OCI-LY7 (cell line): ENCODE data around the gene TXNDC15.

Experiments used
- EZH2phosphoT487 ChIP-seq: fragments of 200-600 bp; sonication (generic); IDR thresholded peaks from 2 replicates; pipeline ENCODE4 v1.6.1; 2018; ENCODE audit warnings: low read depth, borderline replicate concordance, mild to moderate bottlenecking, mixed run types, antibody characterized with exemption, low read length, moderate library complexity, mixed read lengths
- TF ChIP-seq, protein P1 (sequence below): fragments of 200-600 bp; sonication (generic); conservative IDR thresholded peaks from 2 replicates; pipeline ENCODE4 v1.5.1; 2014; ENCODE audit warnings: mild to moderate bottlenecking, antibody characterized with exemption, low read length, moderate library complexity, mixed read lengths

DNA sequence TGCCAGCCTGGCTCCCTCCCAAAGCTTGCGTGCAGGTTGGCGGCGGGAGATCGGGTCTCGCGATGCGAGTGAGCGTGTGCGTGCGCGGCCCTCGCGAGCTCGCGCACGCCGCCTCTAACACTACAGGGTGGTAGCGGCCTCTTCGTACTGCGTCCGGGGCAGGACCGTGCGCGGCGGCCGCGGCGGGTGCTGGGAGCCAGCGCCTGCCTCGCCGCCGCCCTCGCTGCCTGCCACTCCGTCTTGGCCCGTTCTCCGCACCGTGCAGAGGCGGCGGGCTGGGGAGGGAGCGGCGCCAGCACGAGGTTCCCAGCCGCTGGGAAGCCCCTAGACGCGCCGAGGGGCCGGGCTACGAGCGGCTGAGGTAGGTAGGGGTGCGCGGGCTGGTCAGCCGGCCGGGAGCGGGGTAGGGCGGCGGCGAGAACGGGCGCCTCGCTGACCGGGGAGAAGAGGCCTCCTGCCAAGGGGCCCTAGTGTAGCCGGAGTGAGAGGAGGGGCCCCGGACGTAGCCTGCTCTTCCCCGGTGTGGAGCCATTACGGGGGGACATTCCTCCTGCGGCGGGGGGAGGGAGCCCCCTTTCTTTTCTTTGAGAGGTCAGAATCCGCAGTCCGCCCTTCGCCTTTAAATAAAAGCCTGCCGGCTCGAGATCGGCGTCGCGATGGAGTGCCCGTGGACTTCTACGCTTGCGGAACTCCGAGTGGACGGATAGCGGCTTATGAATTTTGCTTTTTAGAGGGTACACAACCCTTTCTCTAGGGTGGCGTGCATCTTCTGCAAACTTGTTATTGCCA lies 28.1 kb upstream of the TXNDC15 start, which contains the start of gene C5orf24:
- TF ChIP-seq, protein P1, sequence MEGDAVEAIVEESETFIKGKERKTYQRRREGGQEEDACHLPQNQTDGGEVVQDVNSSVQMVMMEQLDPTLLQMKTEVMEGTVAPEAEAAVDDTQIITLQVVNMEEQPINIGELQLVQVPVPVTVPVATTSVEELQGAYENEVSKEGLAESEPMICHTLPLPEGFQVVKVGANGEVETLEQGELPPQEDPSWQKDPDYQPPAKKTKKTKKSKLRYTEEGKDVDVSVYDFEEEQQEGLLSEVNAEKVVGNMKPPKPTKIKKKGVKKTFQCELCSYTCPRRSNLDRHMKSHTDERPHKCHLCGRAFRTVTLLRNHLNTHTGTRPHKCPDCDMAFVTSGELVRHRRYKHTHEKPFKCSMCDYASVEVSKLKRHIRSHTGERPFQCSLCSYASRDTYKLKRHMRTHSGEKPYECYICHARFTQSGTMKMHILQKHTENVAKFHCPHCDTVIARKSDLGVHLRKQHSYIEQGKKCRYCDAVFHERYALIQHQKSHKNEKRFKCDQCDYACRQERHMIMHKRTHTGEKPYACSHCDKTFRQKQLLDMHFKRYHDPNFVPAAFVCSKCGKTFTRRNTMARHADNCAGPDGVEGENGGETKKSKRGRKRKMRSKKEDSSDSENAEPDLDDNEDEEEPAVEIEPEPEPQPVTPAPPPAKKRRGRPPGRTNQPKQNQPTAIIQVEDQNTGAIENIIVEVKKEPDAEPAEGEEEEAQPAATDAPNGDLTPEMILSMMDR: 0 out of 2 replicates have a peak, but pooled peaks have one; percentile 8
- TF ChIP-seq EZH2phosphoT487: no peak
